GM23338 (cell line): ENCODE measurements around the gene DCLK2. TPM values are rescaled to one million over a fixed set of nuclear protein-coding genes. Genes with fewer than 3 reads are reported as not detected.
A peak's percentile ranks its signal among the peaks of the same experiment; 100 is the strongest.

Source experiments
- ATAC-seq: fragments of 200-7000 bp; cut with Tn5 transposase; 3 replicates; pipeline ENCODE4 v1.9.1; 2020
- DNase-seq: peaks from one replicate; pipeline ENCODE4 v3.0.0-alpha.2; 2015; ENCODE audit warnings: low spot score
- H2AFZ ChIP-seq: fragments of 200-600 bp; sonication (generic); 2 replicates; pipeline ENCODE4 v1.8.0; 2016; ENCODE audit warnings: antibody characterized with exemption, mild to moderate bottlenecking, moderate library complexity
- H3F3A ChIP-seq: fragments of 200-600 bp; sonication (generic); replicated peaks from 2 replicates; pipeline ENCODE4 v1.8.0; 2017; ENCODE audit warnings: antibody characterized with exemption, mixed run types, low read depth
- H3K27ac ChIP-seq: fragments of 200-600 bp; sonication (generic); 2 replicates; pipeline ENCODE4 v1.6.1; 2016; ENCODE audit warnings: low read depth
- H3K27me3 ChIP-seq: fragments of 200-600 bp; sonication (generic); 2 replicates; pipeline ENCODE4 v1.8.0; 2016; ENCODE audit warnings: mild to moderate bottlenecking, mixed run types, moderate library complexity; ENCODE audit not compliant: insufficient read depth
- H3K36me3 ChIP-seq: fragments of 200-600 bp; sonication (generic); 2 replicates; pipeline ENCODE4 v1.8.0; 2016; ENCODE audit warnings: mild to moderate bottlenecking; ENCODE audit not compliant: insufficient read depth
- H3K4me1 ChIP-seq: fragments of 200-600 bp; sonication (generic); 2 replicates; pipeline ENCODE4 v1.8.0; 2016; ENCODE audit warnings: mild to moderate bottlenecking, moderate library complexity; ENCODE audit not compliant: insufficient read depth
- H3K4me2 ChIP-seq: fragments of 200-600 bp; sonication (generic); 2 replicates; pipeline ENCODE4 v1.7.1; 2017; ENCODE audit warnings: mixed run types
- H3K4me3 ChIP-seq: fragments of 200-600 bp; sonication (generic); 2 replicates; pipeline ENCODE4 v1.6.1; 2016; ENCODE audit warnings: mixed run types
- H3K79me2 ChIP-seq: fragments of 200-600 bp; sonication (generic); replicated peaks from 2 replicates; pipeline ENCODE4 v1.8.0; 2017; ENCODE audit warnings: mild to moderate bottlenecking; ENCODE audit not compliant: insufficient read depth
- H3K9me2 ChIP-seq: fragments of 200-600 bp; sonication (generic); 2 replicates; pipeline ENCODE4 v1.8.0; 2017; ENCODE audit not compliant: insufficient read depth
- H4K20me1 ChIP-seq: fragments of 200-600 bp; sonication (generic); replicated peaks from 2 replicates; pipeline ENCODE4 v1.8.0; 2017; ENCODE audit warnings: mild to moderate bottlenecking; ENCODE audit not compliant: insufficient read depth
- H3K27ac Mint-ChIP-seq: 2 replicates; pipeline ENCODE4 v1.8.0; 2020; ENCODE audit warnings: inconsistent platforms, mild to moderate bottlenecking, moderate library complexity, mixed read lengths
- H3K27me3 Mint-ChIP-seq: 3 replicates; pipeline ENCODE4 v1.8.0; 2022; ENCODE audit warnings: low read depth, mild to moderate bottlenecking, moderate library complexity, mixed read lengths, inconsistent platforms; ENCODE audit not compliant: insufficient read depth, poor library complexity
- H3K36me3 Mint-ChIP-seq: 3 replicates; pipeline ENCODE4 v1.8.0; 2021; ENCODE audit warnings: low read depth, mild to moderate bottlenecking, inconsistent platforms, moderate library complexity, mixed read lengths
- H3K4me1 Mint-ChIP-seq: 3 replicates; pipeline ENCODE4 v1.8.0; 2020; ENCODE audit warnings: mild to moderate bottlenecking, inconsistent platforms, mixed read lengths
- H3K4me3 Mint-ChIP-seq: 3 replicates; pipeline ENCODE4 v1.8.0; 2021; ENCODE audit warnings: moderate library complexity, mild to moderate bottlenecking, inconsistent platforms, mixed read lengths
- H3K9me3 Mint-ChIP-seq: 3 replicates; pipeline ENCODE4 v1.8.0; 2020; ENCODE audit warnings: moderate library complexity, mild to moderate bottlenecking, inconsistent platforms, mixed read lengths
- CREB1 ChIP-seq: fragments of 250-450 bp; sonication (Bioruptor Pico); IDR thresholded peaks from 2 replicates; pipeline ENCODE4 v1.5.0; 2020; ENCODE audit warnings: low read depth, mild to moderate bottlenecking, moderate library complexity
- CTCF ChIP-seq, 2 experiments: fragments of 200-600 bp in 1 of 2; sonication (generic) in 1 of 2; conservative IDR thresholded peaks; 2 replicates each; pipeline versions ENCODE4 v1.5.1 to v1.6.1; 2016 to 2017; ENCODE audit warnings: antibody characterized with exemption in 2 of 2, low read depth in 2 of 2, mild to moderate bottlenecking in 2 of 2, moderate library complexity in 1 of 2
- ETS1 ChIP-seq: IDR thresholded peaks from 2 replicates; pipeline ENCODE4 v1.6.1; 2016; ENCODE audit warnings: antibody characterized with exemption
- EZH2phosphoT487 ChIP-seq: fragments of 200-600 bp; sonication (generic); IDR thresholded peaks from one replicate; pipeline ENCODE4 v1.8.1; 2018; ENCODE audit warnings: antibody characterized with exemption; ENCODE audit not compliant: unreplicated experiment
- JUNB ChIP-seq: IDR thresholded peaks from one replicate; pipeline ENCODE4 v1.6.1; 2016; ENCODE audit warnings: antibody characterized with exemption; ENCODE audit not compliant: unreplicated experiment
- NANOG ChIP-seq: IDR thresholded peaks from 2 replicates; pipeline ENCODE4 v1.6.1; 2016; ENCODE audit warnings: antibody characterized with exemption, borderline replicate concordance
- POLR2AphosphoS5 ChIP-seq: IDR thresholded peaks from 2 replicates; pipeline ENCODE4 v1.6.1; 2016; ENCODE audit warnings: antibody characterized with exemption, low read depth
- REST ChIP-seq: IDR thresholded peaks from one replicate; pipeline ENCODE4 v1.6.1; 2018; ENCODE audit warnings: antibody characterized with exemption; ENCODE audit not compliant: unreplicated experiment
- STAT1 ChIP-seq: IDR thresholded peaks from one replicate; pipeline ENCODE4 v1.6.1; 2016; ENCODE audit warnings: antibody characterized with exemption; ENCODE audit not compliant: unreplicated experiment
- ZNF331 ChIP-seq: fragments of 250-450 bp; sonication (Bioruptor Pico); IDR thresholded peaks from 2 replicates; pipeline ENCODE4 v1.5.0; 2020; ENCODE audit warnings: low read depth, mild to moderate bottlenecking, moderate library complexity
- polyA plus RNA-seq: library from polyadenylated mRNA; unstranded; fragments of >200 nt; fragmentation: Nextera tagmentation; extraction: Ambion mirVana; gene quantifications from 2 replicates; pipeline ENCODE4 v1.2.1, GENCODE V29; 2016
- total RNA-seq: library from RNA; depleted of rRNA; stranded (reverse); fragments of >200 nt; shearing (Covaris generic); gene quantifications from 2 replicates; pipeline ENCODE4 v1.2.3, GENCODE V29; 2014

The DCLK2 gene
- total and polyA plus RNA-seq, 2 experiments from 2014 or later, result 0.49 TPM; not detected in 1

GRCh38 chr4:150209140-150209829, 131.0 kb downstream of the DCLK2 start:
- Mint-ChIP-seq H3K9me3 (no peaks in the 10 kb centered on the region), H3K27ac (no peak overlapping the region), H3K27me3 (no peaks in the 10 kb centered on the region), H3K4me1 (no peaks in the 10 kb centered on the region; the same call in 2 of the 3 replicates), H3K4me3 (no peak overlapping the region), H3K36me3 (no peaks in the 10 kb centered on the region)
- Histone ChIP-seq H3K36me3 (no peaks in the 10 kb centered on the region), H2AFZ (no peak overlapping the region), H3K79me2 (no peaks in the 10 kb centered on the region), H3K4me1 (no peaks in the 10 kb centered on the region), H3K27ac (no peak overlapping the region), H3K27me3 (no peaks in the 10 kb centered on the region), H3K4me3 (no peak overlapping the region), H3K4me2 (no peak overlapping the region), H4K20me1 (no peaks in the 10 kb centered on the region), H3F3A (no peaks in the 10 kb centered on the region), H3K9me2 (no peaks in the 10 kb centered on the region)
- DNase-seq, result peak; percentile 78
- TF ChIP-seq CTCF (conservative IDR thresholded peaks at IDR 0.05; ENCODE audit: low read depth in 2 of 2), result peak; percentile 61 to 83
- TF ChIP-seq CREB1 (CRISPR knock-in tag), result no peak
- peak; percentile 81 for ATAC-seq

GRCh38 chr4:150211016-150211415, 132.8 kb downstream of the DCLK2 start:
- Histone ChIP-seq H3K27me3 (no peaks in the 10 kb centered on the region), H2AFZ (no peak overlapping the region), H3K4me1 (no peaks in the 10 kb centered on the region), H3K27ac (no peak overlapping the region), H3K36me3 (no peaks in the 10 kb centered on the region), H3K4me3 (no peak overlapping the region), H3F3A (no peaks in the 10 kb centered on the region), H3K9me2 (no peaks in the 10 kb centered on the region), H3K79me2 (no peaks in the 10 kb centered on the region), H4K20me1 (no peaks in the 10 kb centered on the region), H3K4me2 (no peak overlapping the region)
- Mint-ChIP-seq H3K27ac (no peak overlapping the region), H3K9me3 (no peaks in the 10 kb centered on the region), H3K4me3 (no peak overlapping the region), H3K27me3 (peaks cover 2% of the 10 kb centered on the region), H3K36me3 (no peaks in the 10 kb centered on the region), H3K4me1 (no peaks in the 10 kb centered on the region; the same call in 2 of the 3 replicates)
- no peak for TF ChIP-seq EZH2phosphoT487
- no peak for ATAC-seq
- DNase-seq, result no peak

GRCh38 chr4:150211799-150212445, 133.7 kb downstream of the DCLK2 start:
- H3K27ac Mint-ChIP-seq, result no peak overlapping the region
- Histone ChIP-seq H3K4me3 (no peak overlapping the region), H3K27ac (no peak overlapping the region), H3K9me2 (no peaks in the 10 kb centered on the region), H3K4me1 (peaks cover 3% of the 10 kb centered on the region; the same call in 1 of the 2 replicates), H3F3A (no peaks in the 10 kb centered on the region), H2AFZ (no peak overlapping the region), H3K4me2 (no peak overlapping the region), H3K79me2 (no peaks in the 10 kb centered on the region), H4K20me1 (no peaks in the 10 kb centered on the region), H3K27me3 (no peaks in the 10 kb centered on the region), H3K36me3 (no peaks in the 10 kb centered on the region)
- H3K27me3 Mint-ChIP-seq, result peaks cover 2% of the 10 kb centered on the region
- H3K4me1 Mint-ChIP-seq, result peaks cover 2% of the 10 kb centered on the region
- ATAC-seq (no peak), DNase-seq (no peak)
- no peaks in the 10 kb centered on the region for H3K9me3 Mint-ChIP-seq
- H3K4me3 Mint-ChIP-seq, result no peak overlapping the region
- H3K36me3 Mint-ChIP-seq, result no peaks in the 10 kb centered on the region
- TF ChIP-seq JUNB (no peak), EZH2phosphoT487 (no peak), STAT1 (no peak), POLR2AphosphoS5 (no peak), NANOG (no peak), ETS1 (no peak), ZNF331 (CRISPR knock-in tag) (no peak), REST (no peak)
